ENCODE measurements around the gene RRAGB.
"Not testable (repeated sequence)": the region's sequence is repeated elsewhere in the genome, so short reads cannot be mapped to it uniquely, and the experiment has no call there.

Gene RRAGB

DNA sequence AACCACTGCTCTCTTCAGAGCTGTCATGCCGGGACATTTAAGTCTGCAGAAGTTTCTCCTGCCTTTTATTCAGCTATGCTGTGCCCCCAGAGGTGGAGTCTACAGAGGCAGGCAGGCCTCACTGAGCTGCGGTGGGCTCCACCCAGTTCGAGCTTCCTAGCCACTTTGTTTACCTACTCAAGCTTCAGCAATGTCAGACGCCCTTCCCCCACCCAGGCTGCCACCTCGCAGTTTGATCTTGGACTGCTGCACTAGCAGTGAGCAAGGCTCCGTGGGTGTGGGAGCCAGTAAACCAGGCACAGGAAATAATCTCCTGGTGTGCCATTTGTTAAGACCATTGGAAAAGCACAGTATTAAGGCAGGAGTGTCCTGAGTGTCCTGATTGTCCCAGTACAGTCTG, 56.9 kb downstream of the RRAGB start:
- DNase-seq (ENCODE audit: low read depth in 2 of 2), result not testable (repeated sequence)

DNA sequence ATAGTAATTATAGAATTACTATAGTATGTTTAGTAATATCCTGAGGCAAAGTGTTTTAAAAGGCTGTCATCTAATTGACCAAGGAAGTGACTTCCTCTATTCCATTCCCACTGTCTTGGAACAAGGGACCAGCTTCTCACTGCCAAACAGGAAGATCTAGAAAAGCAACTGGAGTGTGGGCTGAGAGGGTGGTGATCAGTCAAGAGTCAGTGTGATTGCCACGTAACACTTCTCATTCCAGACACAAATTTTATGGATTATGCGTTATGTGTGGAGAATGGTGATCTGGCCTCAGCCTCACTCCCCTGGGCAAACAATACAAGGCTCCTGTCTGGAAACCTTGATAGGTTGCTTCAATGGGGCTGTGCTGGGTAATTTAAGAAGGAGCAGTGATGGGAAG, 60.0 kb downstream of the RRAGB start:
- no peak for DNase-seq (ENCODE audit: low read depth in 2 of 2)

DNA sequence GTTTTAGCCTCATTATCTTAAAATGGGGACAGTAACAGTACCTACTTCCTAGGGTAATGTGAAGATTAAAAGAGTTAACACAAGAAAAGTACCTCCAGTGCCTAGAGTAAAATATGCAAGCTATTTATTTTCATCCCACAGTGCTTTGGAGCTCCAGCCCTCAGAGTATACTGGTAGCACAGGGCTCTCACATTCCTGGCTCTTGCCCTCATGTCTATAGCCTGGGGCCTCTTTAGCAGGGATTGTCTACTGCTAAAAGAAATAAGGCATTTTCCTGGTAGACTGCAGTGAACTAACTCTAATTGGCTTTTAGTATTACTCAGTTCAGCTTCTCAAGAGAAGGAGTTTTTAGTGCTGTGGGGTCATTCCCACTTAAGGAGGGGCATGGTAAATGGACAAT, 60.8 kb downstream of the RRAGB start:
- DNase-seq (ENCODE audit: low read depth in 2 of 2), result no peak

GRCh38 chrX:55783723-55784122, 66.2 kb downstream of the RRAGB start:
- DNase-seq (ENCODE audit: low read depth in 2 of 2), result no peak

DNA sequence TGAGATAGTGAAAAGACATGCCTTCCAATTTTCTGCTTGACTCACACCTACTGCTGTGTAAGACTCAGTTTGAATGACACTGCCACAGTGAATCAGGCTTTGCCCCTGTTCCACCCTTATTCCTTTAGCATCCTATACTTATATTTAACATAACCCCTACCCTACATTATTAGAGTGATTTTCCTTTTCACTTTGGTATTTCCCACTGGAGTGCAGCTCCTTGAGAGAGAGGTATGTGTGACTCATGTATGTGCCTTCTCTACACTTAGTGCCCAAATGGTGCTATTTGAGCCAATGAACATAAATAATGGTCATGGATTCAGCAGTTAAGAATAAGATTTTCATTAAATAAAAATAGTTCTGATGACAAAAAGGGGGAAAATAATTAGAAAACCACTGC, 69.5 kb downstream of the RRAGB start:
- DNase-seq (ENCODE audit: low read depth in 2 of 2), result no peak

GRCh38 chrX:55787727-55788126, 70.2 kb downstream of the RRAGB start:
- no peak for DNase-seq (ENCODE audit: low read depth in 2 of 2)

GRCh38 chrX:55794405-55794804, 76.9 kb downstream of the RRAGB start:
- DNase-seq (ENCODE audit: low read depth in 2 of 2), result no peak

DNA sequence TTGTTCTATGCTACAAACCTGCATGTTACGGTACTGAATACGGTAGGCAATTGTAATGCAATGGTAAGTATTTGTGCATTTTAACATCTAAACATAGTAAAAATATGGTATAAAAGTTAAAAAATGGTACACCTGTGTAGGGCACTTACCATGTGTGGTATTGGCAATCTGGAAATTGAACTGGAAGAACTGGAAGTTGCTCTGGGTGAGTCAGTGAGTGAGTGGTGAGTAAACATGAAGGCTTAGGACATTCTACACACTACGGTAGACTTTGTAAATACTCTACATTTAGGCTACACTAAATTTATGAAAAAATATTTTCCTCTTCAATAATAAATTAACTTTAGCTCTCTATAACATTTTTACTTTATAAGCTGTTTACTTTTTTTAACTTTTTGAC, 78.9 kb downstream of the RRAGB start:
- no peak for DNase-seq (ENCODE audit: low read depth in 2 of 2)

DNA sequence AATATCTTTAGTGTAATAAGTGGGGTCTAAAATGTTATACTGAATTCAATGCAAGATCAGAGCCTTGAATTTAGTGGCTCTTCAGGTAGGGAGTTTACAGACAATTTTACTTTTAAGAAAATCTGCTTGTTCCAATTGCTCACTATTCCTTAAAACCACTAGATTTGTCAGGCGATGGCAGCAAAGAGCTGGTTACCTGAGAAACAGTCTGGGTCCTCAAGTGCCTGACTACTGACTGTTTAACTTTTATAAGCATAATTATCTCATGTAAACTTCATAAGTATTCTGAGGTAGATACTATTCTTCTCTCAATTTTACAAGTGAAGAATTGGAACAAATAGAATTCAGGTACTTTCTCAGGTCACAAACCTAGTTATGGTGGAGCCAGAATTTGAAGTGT, 84.3 kb downstream of the RRAGB start:
- DNase-seq (ENCODE audit: low read depth in 2 of 2), result no peak

All from stimulated activated CD4-positive, alpha-beta T cell treated with anti-CD3 and anti-CD28 coated beads, Interleukin-1b, Interleukin-23, amount 100 ng/mL, for 4 hours (primary cell).